Fibroblast of the conjunctiva (primary cell): ENCODE results near the gene ELP5.

Source experiments
- DNase-seq: peaks from one replicate; pipeline ENCODE4 v3.0.0-alpha.2; 2010; ENCODE audit warnings: low read depth

The ELP5 gene

GRCh38 chr17:7256766-7257456, 4.9 kb downstream of the ELP5 start:
- no peak for DNase-seq

- DNase-seq = peak; percentile 60
These were observed 6.9 kb downstream of the ELP5 start for GRCh38 chr17:7258731-7259554.

GRCh38 chr17:7259555-7259889, 7.5 kb downstream of the ELP5 start:
- DNase-seq = no peak

- no peak for DNase-seq
These were observed 8.1 kb downstream of the ELP5 start for GRCh38 chr17:7260151-7260550.

- no peak for DNase-seq
These were observed 8.8 kb downstream of the ELP5 start for GRCh38 chr17:7260651-7261378.

- no peak for DNase-seq
These were observed 9.6 kb downstream of the ELP5 start for GRCh38 chr17:7261379-7262191.

GRCh38 chr17:7262192-7262934, 10.3 kb downstream of the ELP5 start, which contains the start of gene CLDN7:
CLDN7 (minus strand) TSS chr17:7262478; CDS start chr17:7262043, 435 bp downstream.
- no peak for DNase-seq

- DNase-seq = no peak
These were observed 11.2 kb downstream of the ELP5 start for GRCh38 chr17:7262935-7263800.

GRCh38 chr17:7263801-7264078, 11.7 kb downstream of the ELP5 start:
- DNase-seq = no peak

- no peak for DNase-seq
These were observed 14.8 kb downstream of the ELP5 start for GRCh38 chr17:7266784-7267183.

- no peak for DNase-seq
These were observed 27.4 kb downstream of the ELP5 start for GRCh38 chr17:7279448-7279847.

GRCh38 chr17:7280519-7281073, 28.6 kb downstream of the ELP5 start:
- DNase-seq = peak; percentile 57

- DNase-seq = peak; percentile 88
These were observed 29.3 kb downstream of the ELP5 start, which contains the start of gene SLC2A4 for GRCh38 chr17:7281074-7281952. SLC2A4 (plus strand) TSS chr17:7281718; CDS start chr17:7281935, 217 bp downstream.

- DNase-seq = no peak
These were observed 30.1 kb downstream of the ELP5 start for GRCh38 chr17:7281953-7282751.

- no peak for DNase-seq
These were observed 30.8 kb downstream of the ELP5 start for GRCh38 chr17:7282752-7283321.

GRCh38 chr17:7283471-7284216, 31.6 kb downstream of the ELP5 start:
- DNase-seq = no peak

GRCh38 chr17:7284911-7285310, 32.9 kb downstream of the ELP5 start:
- DNase-seq = no peak
